ENCODE data around the gene DLG5.

Gene DLG5

GRCh38 chr10:77824908-77825307 is 101.6 kb downstream of the DLG5 start:
- TF ChIP-seq, protein P1, sequence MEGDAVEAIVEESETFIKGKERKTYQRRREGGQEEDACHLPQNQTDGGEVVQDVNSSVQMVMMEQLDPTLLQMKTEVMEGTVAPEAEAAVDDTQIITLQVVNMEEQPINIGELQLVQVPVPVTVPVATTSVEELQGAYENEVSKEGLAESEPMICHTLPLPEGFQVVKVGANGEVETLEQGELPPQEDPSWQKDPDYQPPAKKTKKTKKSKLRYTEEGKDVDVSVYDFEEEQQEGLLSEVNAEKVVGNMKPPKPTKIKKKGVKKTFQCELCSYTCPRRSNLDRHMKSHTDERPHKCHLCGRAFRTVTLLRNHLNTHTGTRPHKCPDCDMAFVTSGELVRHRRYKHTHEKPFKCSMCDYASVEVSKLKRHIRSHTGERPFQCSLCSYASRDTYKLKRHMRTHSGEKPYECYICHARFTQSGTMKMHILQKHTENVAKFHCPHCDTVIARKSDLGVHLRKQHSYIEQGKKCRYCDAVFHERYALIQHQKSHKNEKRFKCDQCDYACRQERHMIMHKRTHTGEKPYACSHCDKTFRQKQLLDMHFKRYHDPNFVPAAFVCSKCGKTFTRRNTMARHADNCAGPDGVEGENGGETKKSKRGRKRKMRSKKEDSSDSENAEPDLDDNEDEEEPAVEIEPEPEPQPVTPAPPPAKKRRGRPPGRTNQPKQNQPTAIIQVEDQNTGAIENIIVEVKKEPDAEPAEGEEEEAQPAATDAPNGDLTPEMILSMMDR (IDR thresholded peaks at IDR 0.05; ENCODE audit: control insufficient read depth, insufficient read depth, low read depth, low read length, missing control alignments), result no peak
- no peak overlapping the region for H3K4me3 ChIP-seq (ENCODE audit: control insufficient read depth, low read depth, low read length)
- no peak for DNase-seq (ENCODE audit: low read depth)

DNA sequence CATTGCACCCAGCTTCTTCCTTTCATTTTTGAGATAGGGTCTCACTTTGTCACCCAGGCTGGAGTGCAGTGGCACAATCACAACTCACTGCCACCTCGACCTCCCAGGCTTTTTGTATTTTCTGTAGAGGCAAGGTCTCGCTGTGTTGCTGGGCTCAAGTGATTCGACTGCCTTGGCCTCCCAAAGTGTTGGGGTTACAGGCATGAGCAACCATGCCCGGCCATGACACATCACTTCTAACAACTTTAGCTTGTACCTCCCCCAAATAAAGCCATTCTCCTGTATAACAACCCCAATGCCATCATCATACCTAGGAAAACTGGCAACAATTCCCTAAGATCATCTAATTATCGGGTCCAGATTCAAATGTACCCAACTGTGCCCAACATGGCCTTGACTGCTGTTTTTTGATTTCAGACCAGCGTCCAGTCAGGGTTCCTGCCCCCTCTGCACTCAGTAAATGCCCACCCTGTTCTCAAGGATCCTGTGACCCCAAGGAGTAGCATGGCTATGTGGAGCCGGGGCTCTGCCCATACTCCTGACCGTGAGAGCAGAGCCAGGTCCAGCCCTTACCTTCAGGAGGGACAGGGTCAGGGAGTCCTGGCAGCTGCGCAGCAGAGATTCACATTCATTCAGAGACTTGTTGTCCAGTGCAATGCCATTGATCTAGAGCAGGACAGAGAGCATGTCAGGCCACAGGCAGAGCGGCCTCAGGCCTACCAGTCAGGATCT is 102.6 kb downstream of the DLG5 start:
- no peak overlapping the region for H3K4me3 ChIP-seq (ENCODE audit: control insufficient read depth, low read depth, low read length)
- TF ChIP-seq, protein P1 (IDR thresholded peaks at IDR 0.05; ENCODE audit: control insufficient read depth, insufficient read depth, low read depth, low read length, missing control alignments), result no peak
- no peak for DNase-seq (ENCODE audit: low read depth)

DNA sequence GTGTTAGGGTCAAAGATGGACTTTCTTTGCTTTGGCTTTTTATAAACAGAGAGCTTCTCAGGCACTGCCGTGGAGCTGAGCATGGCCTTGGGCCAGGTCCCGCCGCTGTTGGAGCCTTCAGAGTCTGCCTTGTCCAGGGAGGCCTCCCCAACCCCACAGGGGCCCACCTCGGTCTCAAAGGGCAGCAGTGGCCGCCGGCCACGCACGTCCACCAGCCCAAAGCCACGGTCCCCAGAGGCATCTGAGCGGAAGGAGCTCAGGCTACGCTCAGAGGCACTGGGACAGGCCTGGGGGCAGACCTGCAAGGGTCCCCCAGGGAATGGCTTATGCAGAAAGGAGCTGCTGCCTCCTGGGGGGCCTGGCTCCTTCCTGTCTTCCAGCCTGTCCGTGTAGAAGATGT is 105.0 kb downstream of the DLG5 start:
- no peak overlapping the region for H3K4me3 ChIP-seq (ENCODE audit: control insufficient read depth, low read depth, low read length)
- TF ChIP-seq, protein P1 (IDR thresholded peaks at IDR 0.05; ENCODE audit: control insufficient read depth, insufficient read depth, low read depth, low read length, missing control alignments), result no peak
- no peak for DNase-seq (ENCODE audit: low read depth)

DNA sequence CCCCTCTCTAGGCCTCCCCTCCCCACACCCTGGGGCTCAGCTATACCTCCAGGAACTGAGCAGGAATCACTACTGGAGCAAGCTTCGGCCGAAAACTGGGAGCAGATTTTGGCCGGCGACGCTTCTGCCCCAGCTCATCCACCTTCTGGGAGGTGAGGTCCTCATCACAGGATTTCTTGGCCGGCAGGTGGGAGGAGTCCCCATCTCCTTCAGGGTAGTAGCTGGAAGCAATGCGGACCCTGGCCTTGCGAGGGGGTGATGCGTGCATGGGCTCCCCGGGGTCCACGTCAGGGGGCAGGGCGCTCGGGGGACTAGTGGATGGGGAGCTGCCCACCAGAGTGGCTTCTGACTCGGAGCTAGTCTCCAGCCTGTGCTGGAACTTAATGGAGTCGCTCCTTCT is 105.5 kb downstream of the DLG5 start:
- no peak for DNase-seq (ENCODE audit: low read depth)
- H3K4me3 ChIP-seq (ENCODE audit: control insufficient read depth, low read depth, low read length), result no peak overlapping the region
- TF ChIP-seq, protein P1 (IDR thresholded peaks at IDR 0.05; ENCODE audit: control insufficient read depth, insufficient read depth, low read depth, low read length, missing control alignments), result no peak

DNA sequence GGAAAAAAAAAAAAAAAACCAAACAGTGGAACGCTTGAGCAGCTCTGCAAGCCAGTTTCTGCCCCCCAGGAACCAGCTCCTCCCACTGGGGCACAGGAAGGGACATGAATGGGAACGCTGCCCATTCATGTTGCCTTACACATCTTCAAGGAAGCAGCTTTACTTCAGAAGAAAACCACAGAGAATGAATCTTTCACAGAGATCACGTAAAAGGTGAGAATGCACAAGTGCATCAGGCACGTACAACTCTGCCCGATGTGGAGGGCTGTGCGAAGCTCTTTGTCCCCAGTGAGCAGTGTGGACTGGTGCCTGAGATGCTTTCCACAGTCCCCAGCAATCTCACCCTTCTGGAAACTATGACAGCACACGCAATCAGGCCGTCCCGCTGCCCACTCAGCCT is 106.2 kb downstream of the DLG5 start:
- no peak overlapping the region for H3K4me3 ChIP-seq (ENCODE audit: control insufficient read depth, low read depth, low read length)
- no peak for DNase-seq (ENCODE audit: low read depth)
- TF ChIP-seq, protein P1 (IDR thresholded peaks at IDR 0.05; ENCODE audit: control insufficient read depth, insufficient read depth, low read depth, low read length, missing control alignments), result no peak

DNA sequence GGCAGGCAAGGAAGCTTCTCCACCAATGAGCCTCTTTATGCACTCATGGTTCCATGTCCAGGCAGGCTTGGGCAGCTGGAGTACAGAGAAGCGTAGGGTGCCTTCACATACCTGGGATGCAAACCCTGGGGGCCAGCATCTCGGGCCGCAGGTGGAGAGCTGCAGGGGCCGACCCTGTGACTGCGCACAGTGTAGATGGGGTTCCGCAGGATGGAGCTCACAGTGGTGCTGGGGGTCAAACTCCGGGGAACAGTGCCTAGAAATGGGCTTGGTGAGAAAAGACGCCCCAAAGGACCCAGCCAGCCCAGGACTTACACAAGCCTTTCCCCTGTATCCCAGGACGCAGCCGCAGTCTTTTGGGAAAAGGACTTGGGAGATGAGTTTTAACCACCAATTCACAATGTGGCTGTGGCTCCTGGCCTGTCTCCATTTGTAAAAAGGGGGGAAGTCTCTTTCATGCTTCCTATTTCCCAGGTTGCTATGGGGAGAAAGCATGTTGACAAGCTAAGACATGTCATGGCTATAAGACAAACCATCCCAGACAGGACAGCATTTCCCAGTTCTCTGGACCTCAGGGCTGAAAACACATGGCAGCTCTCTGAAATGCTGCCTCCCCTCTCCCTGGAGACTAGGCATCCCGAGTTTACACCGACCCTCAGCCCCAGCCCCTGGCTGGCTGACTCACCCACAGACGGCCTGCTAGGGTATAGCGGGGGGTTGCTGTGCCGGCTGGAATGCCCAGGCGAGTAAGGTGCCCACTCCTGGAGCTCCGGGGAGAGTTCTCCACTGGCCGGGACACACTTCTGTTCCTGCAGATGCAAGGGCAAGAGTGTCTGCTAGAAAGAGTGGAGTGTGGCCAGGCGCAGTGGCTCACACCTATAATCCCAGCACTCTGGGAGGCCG is 107.1 kb downstream of the DLG5 start:
- TF ChIP-seq, protein P1 (IDR thresholded peaks at IDR 0.05; ENCODE audit: control insufficient read depth, insufficient read depth, low read depth, low read length, missing control alignments), result no peak
- no peak for DNase-seq (ENCODE audit: low read depth)

More for the DNA sequence above, 107.1 kb downstream of the DLG5 start:
- no peak overlapping the region for H3K4me3 ChIP-seq (ENCODE audit: control insufficient read depth, low read depth, low read length)
